Measurements from ENCODE around the gene IPO4.

DNA sequence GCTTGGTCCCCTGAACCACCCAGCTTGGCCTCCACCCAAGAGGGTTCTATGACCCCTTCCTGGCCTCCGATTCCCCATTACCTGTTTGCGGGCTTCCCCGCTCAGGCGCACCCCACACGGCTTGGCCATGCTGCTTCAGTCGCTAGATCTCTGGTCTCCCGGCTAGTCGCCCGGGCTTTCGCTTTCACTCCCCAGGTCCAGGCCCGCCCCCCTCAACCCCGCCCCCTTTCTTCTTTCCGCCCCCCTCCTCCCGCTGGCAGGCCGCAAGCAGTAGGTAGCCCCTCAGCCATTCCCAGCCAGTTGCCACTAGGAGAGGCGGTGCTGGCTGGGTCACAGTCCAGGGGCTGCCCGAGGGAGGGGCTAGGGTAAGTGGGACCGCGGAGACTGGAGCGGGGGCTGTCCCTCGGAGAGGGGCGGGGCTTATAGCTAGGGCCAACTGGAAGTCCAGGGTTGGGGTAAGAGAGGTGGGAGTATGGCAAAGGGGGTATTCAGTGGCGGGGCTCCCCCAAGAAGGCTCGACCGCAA is 42.1 kb downstream of the IPO4 start, which contains the start of gene PSME2:
- TF ChIP-seq, protein P1, sequence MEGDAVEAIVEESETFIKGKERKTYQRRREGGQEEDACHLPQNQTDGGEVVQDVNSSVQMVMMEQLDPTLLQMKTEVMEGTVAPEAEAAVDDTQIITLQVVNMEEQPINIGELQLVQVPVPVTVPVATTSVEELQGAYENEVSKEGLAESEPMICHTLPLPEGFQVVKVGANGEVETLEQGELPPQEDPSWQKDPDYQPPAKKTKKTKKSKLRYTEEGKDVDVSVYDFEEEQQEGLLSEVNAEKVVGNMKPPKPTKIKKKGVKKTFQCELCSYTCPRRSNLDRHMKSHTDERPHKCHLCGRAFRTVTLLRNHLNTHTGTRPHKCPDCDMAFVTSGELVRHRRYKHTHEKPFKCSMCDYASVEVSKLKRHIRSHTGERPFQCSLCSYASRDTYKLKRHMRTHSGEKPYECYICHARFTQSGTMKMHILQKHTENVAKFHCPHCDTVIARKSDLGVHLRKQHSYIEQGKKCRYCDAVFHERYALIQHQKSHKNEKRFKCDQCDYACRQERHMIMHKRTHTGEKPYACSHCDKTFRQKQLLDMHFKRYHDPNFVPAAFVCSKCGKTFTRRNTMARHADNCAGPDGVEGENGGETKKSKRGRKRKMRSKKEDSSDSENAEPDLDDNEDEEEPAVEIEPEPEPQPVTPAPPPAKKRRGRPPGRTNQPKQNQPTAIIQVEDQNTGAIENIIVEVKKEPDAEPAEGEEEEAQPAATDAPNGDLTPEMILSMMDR (optimal IDR thresholded peaks at IDR 0.05 in 1 of 3, IDR thresholded peaks at IDR 0.05 in 1 of 3, conservative IDR thresholded peaks at IDR 0.05 in 1 of 3; ENCODE audit: extremely low read depth in 1 of 3, insufficient read depth in 2 of 3, low read length in 3 of 3), result no peak
- no peak for TF ChIP-seq EZH2 (IDR thresholded peaks at IDR 0.05; ENCODE audit: low read length)

Data from keratinocyte (primary cell).